Stomach (tissue), 4 donors: ENCODE measurements around the gene WFIKKN2.

ENCODE experiments used
- POLR2A ChIP-seq, 4 donors: fragments of 450-650 bp; IDR thresholded peaks; one replicate each; pipeline ENCODE4 v1.6.1; 2016; ENCODE audit warnings: antibody characterized with exemption in 4 of 4, control low read depth in 2 of 4, mild to moderate bottlenecking in 1 of 4, moderate library complexity in 1 of 4
- POLR2AphosphoS5 ChIP-seq, 3 donors: sonication (generic); formaldehyde crosslinking; IDR thresholded peaks; one replicate each; pipeline ENCODE4 v1.6.1; 2016; ENCODE audit warnings: antibody characterized with exemption in 3 of 3
- TF ChIP-seq, protein P1 (sequence below), 7 experiments: fragments of 450-650 bp in 4 of 7; fragments of 200-600 bp in 3 of 7; sonication (generic) in 3 of 7; IDR thresholded peaks; one replicate each; pipeline ENCODE4 v1.5.1; 2016 to 2019; ENCODE audit warnings: antibody characterized with exemption in 7 of 7, control low read depth in 2 of 7, mild to moderate bottlenecking in 1 of 7

DNA sequence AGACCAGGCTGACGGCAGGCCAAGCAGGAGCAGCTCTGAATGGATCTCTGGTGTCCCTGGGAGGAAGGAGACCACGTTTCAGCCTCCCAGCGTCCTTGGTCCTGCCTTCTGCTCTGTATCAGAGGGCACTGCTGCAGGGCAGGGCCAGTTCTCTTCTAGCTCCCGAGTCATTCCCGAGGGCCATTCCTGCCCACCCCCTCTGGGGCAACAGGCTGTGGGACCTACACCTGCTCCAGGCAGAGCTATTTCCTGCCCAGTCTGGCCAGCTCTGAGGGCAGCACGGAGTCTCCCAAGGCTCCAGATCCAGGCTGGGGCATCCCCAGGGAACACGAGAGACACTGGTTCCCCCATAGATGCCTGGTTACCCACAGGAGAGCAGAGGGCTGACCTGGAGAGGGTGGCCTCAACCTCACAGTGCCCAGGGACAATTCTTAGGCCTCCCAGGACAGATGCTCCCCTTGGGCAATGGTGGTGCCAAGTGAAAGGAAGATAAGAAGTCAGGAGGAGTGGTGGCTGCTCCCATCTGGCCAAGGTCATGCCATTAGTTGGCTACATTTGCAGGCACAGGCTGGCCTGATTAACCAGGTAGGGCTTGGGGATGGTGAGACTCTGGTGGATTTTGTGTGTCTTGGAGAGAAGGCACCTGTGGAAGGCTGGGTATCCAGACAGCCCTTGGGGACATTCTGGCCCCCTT, 2.0 kb downstream of the WFIKKN2 start:
- TF ChIP-seq, protein P1, sequence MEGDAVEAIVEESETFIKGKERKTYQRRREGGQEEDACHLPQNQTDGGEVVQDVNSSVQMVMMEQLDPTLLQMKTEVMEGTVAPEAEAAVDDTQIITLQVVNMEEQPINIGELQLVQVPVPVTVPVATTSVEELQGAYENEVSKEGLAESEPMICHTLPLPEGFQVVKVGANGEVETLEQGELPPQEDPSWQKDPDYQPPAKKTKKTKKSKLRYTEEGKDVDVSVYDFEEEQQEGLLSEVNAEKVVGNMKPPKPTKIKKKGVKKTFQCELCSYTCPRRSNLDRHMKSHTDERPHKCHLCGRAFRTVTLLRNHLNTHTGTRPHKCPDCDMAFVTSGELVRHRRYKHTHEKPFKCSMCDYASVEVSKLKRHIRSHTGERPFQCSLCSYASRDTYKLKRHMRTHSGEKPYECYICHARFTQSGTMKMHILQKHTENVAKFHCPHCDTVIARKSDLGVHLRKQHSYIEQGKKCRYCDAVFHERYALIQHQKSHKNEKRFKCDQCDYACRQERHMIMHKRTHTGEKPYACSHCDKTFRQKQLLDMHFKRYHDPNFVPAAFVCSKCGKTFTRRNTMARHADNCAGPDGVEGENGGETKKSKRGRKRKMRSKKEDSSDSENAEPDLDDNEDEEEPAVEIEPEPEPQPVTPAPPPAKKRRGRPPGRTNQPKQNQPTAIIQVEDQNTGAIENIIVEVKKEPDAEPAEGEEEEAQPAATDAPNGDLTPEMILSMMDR (IDR thresholded peaks at IDR 0.05), result no peak
- TF ChIP-seq POLR2A (IDR thresholded peaks at IDR 0.05) (no peak), POLR2AphosphoS5 (IDR thresholded peaks at IDR 0.05) (no peak)
